Type B pancreatic cell (in vitro differentiated cells): ENCODE measurements around the gene P3H1. TPM values are rescaled to one million over a fixed set of nuclear protein-coding genes. Genes with fewer than 3 reads are reported as not detected.

ENCODE experiments used
- DNase-seq: peaks from one replicate; pipeline ENCODE4 v3.0.0; 2021; ENCODE audit warnings: mixed read lengths; ENCODE audit not compliant: unreplicated experiment; ENCODE audit errors: extremely low spot score
- H3K27ac Mint-ChIP-seq: 2 replicates; pipeline ENCODE4 v1.8.0; 2021; ENCODE audit warnings: mild to moderate bottlenecking, mixed read lengths
- H3K27me3 Mint-ChIP-seq: 2 replicates; pipeline ENCODE4 v1.8.0; 2021; ENCODE audit warnings: mixed read lengths
- H3K36me3 Mint-ChIP-seq: 2 replicates; pipeline ENCODE4 v1.8.0; 2021; ENCODE audit warnings: mixed read lengths
- H3K4me1 Mint-ChIP-seq: one replicate; pipeline ENCODE4 v1.8.0; 2021; ENCODE audit warnings: mixed read lengths; ENCODE audit not compliant: unreplicated experiment
- H3K4me3 Mint-ChIP-seq: 2 replicates; pipeline ENCODE4 v1.8.0; 2021; ENCODE audit warnings: mild to moderate bottlenecking, mixed read lengths
- H3K9me3 Mint-ChIP-seq: 2 replicates; pipeline ENCODE4 v1.8.0; 2021; ENCODE audit warnings: mixed read lengths
- CTCF ChIP-seq: fragments of 200-600 bp; sonication (generic); conservative IDR thresholded peaks from 2 replicates; pipeline ENCODE4 v1.5.0; 2021; ENCODE audit warnings: antibody characterized with exemption, mild to moderate bottlenecking
- total RNA-seq: library from RNA; stranded (reverse); gene quantifications from 2 replicates; pipeline ENCODE4 v1.2.1, GENCODE V29; 2021; ENCODE audit warnings: low replicate concordance

The P3H1 gene
- total RNA-seq, 1 donor from 2014 or later = 77.2 TPM

GRCh38 chr1:42698081-42698813 lies 68.6 kb downstream of the P3H1 start:
- Mint-ChIP-seq H3K27me3 (no peaks in the 10 kb centered on the region), H3K36me3 (peaks cover 79% of the 10 kb centered on the region), H3K27ac (no peak overlapping the region), H3K4me1 (peaks cover 10% of the 10 kb centered on the region), H3K9me3 (no peaks in the 10 kb centered on the region), H3K4me3 (no peak overlapping the region)
- no peak for TF ChIP-seq CTCF
- no peak for DNase-seq

Other genes starting within 250 kb of the P3H1 start
- gene PPIH, start 108.6 kb downstream of the P3H1 start, total RNA-seq = 42.5 and 58.9 TPM in 2 replicates
- 508 and 709 TPM in 2 replicates for gene YBX1, start 84.6 kb downstream of the P3H1 start, total RNA-seq
- 0.33 and 2.3 TPM in 2 replicates for gene CLDN19, start 26.8 kb downstream of the P3H1 start, total RNA-seq
- gene C1orf50, start 221 bp upstream of the P3H1 start, total RNA-seq = 5.9 and 9.1 TPM in 2 replicates
- gene TMEM269, start 18.0 kb upstream of the P3H1 start, total RNA-seq = 0.41 and 0.57 TPM in 2 replicates
- gene ERMAP, start 50.1 kb upstream of the P3H1 start, total RNA-seq = 8.4 and 10.3 TPM in 2 replicates
- 31.3 and 42.9 TPM in 2 replicates for gene SVBP, start 50.4 kb upstream of the P3H1 start, total RNA-seq
- 11.2 and 18.0 TPM in 2 replicates for gene ZNF691, start 79.6 kb upstream of the P3H1 start, total RNA-seq
- 192 and 706 TPM in 2 replicates for gene SLC2A1, start 191.8 kb upstream of the P3H1 start, total RNA-seq